ENCODE results near the gene FAM117A. TPM values are rescaled to one million over a fixed set of nuclear protein-coding genes. Genes with fewer than 3 reads are reported as not detected.
"Not testable (repeated sequence)": the region's sequence is repeated elsewhere in the genome, so short reads cannot be mapped to it uniquely, and the experiment has no call there.

The FAM117A gene
- total RNA-seq, 6 donors from 2014 or later, result 15.1 to 22.0 (median 18.2) TPM

- TF ChIP-seq POLR2AphosphoS5 (IDR thresholded peaks at IDR 0.05), result no peak
- TF ChIP-seq EP300 (IDR thresholded peaks at IDR 0.05), result no peak
- TF ChIP-seq POLR2A (IDR thresholded peaks at IDR 0.05), result no peak
- no peak for TF ChIP-seq CTCF (IDR thresholded peaks at IDR 0.05)
- H3K4me1 ChIP-seq, result peaks cover 3 to 19% (median 12%) of the 10 kb centered on the region in 4 donors
These were observed 38.3 kb downstream of the FAM117A start for GRCh38 chr17:49725452-49726130.

GRCh38 chr17:49724552-49724951, 39.4 kb downstream of the FAM117A start:
- ATAC-seq (ENCODE audit: low FRiP score in 2 of 2); H3K27ac ChIP-seq; H3K9me3 ChIP-seq; H3K4me3 ChIP-seq; H3K27me3 ChIP-seq: not testable (repeated sequence)
- peaks cover 3 to 16% (median 6%) of the 10 kb centered on the region in 4 donors for H3K4me1 ChIP-seq
- WGBS, 2 donors, result 78 to 79% methylated on average over 6 of the region's 6 CpGs
- peaks cover 0 to 28% (median 12%) of the 10 kb centered on the region in 4 donors for H3K36me3 ChIP-seq
- DNase-seq, result peak in 1 of 2 donors; percentile 41

More at GRCh38 chr17:49725452-49726130, 38.3 kb downstream of the FAM117A start:
- ATAC-seq (ENCODE audit: low FRiP score in 2 of 2) (no peak), DNase-seq (no peak)
- WGBS, 2 donors, result 86% methylated on average over 7 of the region's 7 CpGs
- Histone ChIP-seq H3K27ac (no peak overlapping the region), H3K4me3 (no peak overlapping the region), H3K27me3 (no peaks in the 10 kb centered on the region), H3K36me3 (peaks cover 0 to 17% (median 4%) of the 10 kb centered on the region in 4 donors), H3K9me3 (no peaks in the 10 kb centered on the region)

- Histone ChIP-seq H3K36me3 (peaks cover 0 to 39% (median 22%) of the 10 kb centered on the region in 4 donors), H3K27me3 (no peaks in the 10 kb centered on the region), H3K9me3 (no peaks in the 10 kb centered on the region), H3K4me1 (peaks cover 3 to 14% (median 6%) of the 10 kb centered on the region in 4 donors), H3K4me3 (no peak overlapping the region), H3K27ac (peak overlapping the region in 3 of 4 donors; percentile 31 to 46 (median 45))
- 45 to 67% methylated on average over 8 of the region's 8 CpGs for WGBS, 2 donors
- no peak for TF ChIP-seq CTCF (IDR thresholded peaks at IDR 0.05)
- TF ChIP-seq POLR2AphosphoS5 (IDR thresholded peaks at IDR 0.05), result no peak
- TF ChIP-seq POLR2A (IDR thresholded peaks at IDR 0.05), result no peak
- TF ChIP-seq EP300 (IDR thresholded peaks at IDR 0.05), result no peak
- DNase-seq (no peak), ATAC-seq (ENCODE audit: low FRiP score in 2 of 2) (peak in 1 of 2 donors; percentile 39)
These were observed 40.5 kb downstream of the FAM117A start for GRCh38 chr17:49723423-49723822.

GRCh38 chr17:49722066-49722465, 41.9 kb downstream of the FAM117A start:
- peaks cover 0 to 48% (median 29%) of the 10 kb centered on the region in 4 donors for H3K36me3 ChIP-seq

More at GRCh38 chr17:49722066-49722465, 41.9 kb downstream of the FAM117A start:
- Histone ChIP-seq H3K4me3 (no peak overlapping the region), H3K27me3 (no peaks in the 10 kb centered on the region), H3K4me1 (peaks cover 3 to 7% (median 6%) of the 10 kb centered on the region in 4 donors), H3K27ac (no peak overlapping the region), H3K9me3 (no peaks in the 10 kb centered on the region)
- no peak for DNase-seq
- TF ChIP-seq CTCF (IDR thresholded peaks at IDR 0.05) (no peak), POLR2AphosphoS5 (IDR thresholded peaks at IDR 0.05) (no peak), EP300 (IDR thresholded peaks at IDR 0.05) (no peak), POLR2A (IDR thresholded peaks at IDR 0.05) (no peak)
- 93 to 100% methylated on average over 3 of the region's 3 CpGs for WGBS, 2 donors
- no peak for ATAC-seq (ENCODE audit: low FRiP score in 2 of 2)

Measured in upper lobe of left lung (tissue), 6 donors.